HG02610 (cell line): Measurements from ENCODE around the gene KIAA0232.
"Not testable (repeated sequence)": the region's sequence is repeated elsewhere in the genome, so short reads cannot be mapped to it uniquely, and the experiment has no call there.

ENCODE experiments used
- ATAC-seq: cut with Tn5 transposase; IDR thresholded peaks from one replicate; pipeline ENCODE4 v1.9.1; 2021; ENCODE audit warnings: mild to moderate bottlenecking, moderate library complexity; ENCODE audit not compliant: unreplicated experiment

Gene KIAA0232

GRCh38 chr4:6878451-6879059 is 96.0 kb downstream of the KIAA0232 start:
- no peak for ATAC-seq

- no peak for ATAC-seq
Observed at GRCh38 chr4:6880691-6881090, 98.2 kb downstream of the KIAA0232 start.

- no peak for ATAC-seq
Observed at GRCh38 chr4:6881908-6882307, 99.4 kb downstream of the KIAA0232 start.

- no peak for ATAC-seq
Observed at GRCh38 chr4:6884341-6884870, 101.9 kb downstream of the KIAA0232 start.

- no peak for ATAC-seq
Observed at GRCh38 chr4:6885953-6886557, 103.5 kb downstream of the KIAA0232 start.

GRCh38 chr4:6886886-6887285 is 104.4 kb downstream of the KIAA0232 start:
- ATAC-seq, result no peak

- ATAC-seq, result no peak
Observed at GRCh38 chr4:6887591-6888371, 105.3 kb downstream of the KIAA0232 start.

DNA sequence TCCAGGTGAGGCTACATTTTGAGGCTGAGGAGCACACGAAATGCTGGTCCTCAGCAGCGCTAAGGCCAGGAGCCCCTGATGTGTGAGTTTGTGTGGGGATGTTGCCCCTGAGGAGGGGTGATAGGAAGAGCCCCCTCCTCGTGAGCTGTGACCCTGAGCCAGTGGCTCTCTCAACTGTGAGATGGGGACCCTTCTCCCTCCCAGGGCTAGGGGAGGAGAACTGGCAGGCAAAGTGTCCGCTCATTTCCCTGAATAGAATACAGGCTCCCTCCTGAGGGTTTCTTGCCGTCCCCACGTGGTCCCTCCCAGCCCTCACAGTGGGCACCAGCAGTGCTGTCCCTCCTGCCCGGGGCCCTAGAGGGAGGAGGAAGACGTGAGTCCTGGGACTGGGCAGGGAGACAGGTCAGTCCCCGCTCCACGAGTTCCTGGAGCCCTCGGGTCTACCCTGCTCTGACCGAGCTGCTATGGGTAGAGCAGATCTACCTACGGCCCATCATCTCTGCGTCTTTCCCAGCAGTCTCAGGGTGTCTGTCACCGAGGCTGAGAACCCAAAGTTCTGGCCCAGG is 106.1 kb downstream of the KIAA0232 start:
- ATAC-seq, result no peak

- no peak for ATAC-seq
Observed at GRCh38 chr4:6889101-6889735, 106.7 kb downstream of the KIAA0232 start.

GRCh38 chr4:6889736-6890324 is 107.3 kb downstream of the KIAA0232 start:
- no peak for ATAC-seq

GRCh38 chr4:6890358-6890757 is 107.8 kb downstream of the KIAA0232 start:
- no peak for ATAC-seq

- ATAC-seq, result not testable (repeated sequence)
Observed at GRCh38 chr4:6890971-6891370, 108.4 kb downstream of the KIAA0232 start.

DNA sequence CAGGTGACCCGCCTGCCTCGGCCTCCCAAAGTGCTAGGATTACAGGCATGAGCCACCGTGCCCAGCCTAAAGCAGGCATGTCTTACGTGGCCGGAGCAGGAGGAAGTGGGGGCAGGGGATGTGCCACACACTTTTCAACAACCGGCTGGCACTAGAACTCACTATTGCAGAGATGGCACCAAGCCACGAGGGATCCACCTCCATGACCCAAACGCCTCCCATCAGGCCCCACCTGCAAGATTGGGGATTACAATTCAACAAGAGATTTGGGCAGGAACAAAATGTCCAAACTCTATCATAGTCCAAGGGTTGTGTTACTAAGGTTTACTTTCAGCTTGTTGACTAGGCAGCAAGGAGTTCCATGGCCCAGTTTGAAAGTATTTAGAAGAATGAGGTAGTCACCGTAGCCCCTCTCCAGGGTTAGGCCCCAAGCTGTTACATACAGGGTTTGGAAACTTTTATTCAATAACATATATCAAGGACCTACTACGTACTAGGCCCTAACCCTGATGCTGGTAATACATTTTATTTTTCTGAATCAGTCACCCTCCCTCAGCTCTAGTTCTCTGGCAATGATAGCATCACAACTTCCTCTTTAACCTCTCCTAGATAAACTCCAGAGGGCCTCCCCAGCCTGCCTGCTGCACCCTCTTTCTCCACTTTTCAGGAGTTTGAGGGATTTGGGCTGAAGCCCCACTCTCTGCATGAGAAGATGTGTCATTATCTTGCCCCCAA is 109.1 kb downstream of the KIAA0232 start:
- ATAC-seq, result no peak

DNA sequence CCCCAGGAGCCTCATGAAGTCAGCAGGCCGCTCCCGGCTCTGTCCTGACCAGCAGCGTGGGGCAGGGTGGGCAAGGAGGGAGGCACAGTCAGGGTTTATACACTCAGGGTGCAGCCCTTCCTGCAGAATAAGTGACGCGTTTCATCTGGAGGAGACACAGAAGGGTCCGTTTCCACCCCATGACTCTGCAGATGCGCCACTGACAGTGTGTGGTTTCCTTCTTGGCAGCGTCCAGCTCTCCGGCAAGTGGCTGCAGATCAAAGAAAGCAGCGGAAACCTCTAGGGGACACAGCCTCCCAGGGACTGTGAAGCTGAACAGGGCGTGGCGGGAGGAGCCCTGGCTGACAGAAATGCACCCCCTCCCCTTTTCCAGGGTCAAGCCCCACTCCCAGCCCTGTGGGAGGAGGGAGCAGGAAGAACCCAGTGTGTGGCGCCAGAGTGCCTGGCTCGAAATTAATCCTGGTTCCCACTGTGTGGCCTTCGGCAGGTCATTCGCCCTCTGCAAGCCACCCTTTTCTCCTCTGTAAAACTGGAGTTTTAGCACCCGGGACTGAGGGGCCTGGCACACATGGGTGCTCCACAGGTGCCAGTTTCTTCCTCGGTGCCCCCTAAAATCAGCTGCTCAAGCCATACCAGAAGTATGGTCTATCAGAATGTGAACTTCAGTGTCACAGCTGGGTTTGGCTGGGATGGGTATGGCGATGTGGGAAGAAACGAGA is 109.8 kb downstream of the KIAA0232 start:
- ATAC-seq, result no peak

DNA sequence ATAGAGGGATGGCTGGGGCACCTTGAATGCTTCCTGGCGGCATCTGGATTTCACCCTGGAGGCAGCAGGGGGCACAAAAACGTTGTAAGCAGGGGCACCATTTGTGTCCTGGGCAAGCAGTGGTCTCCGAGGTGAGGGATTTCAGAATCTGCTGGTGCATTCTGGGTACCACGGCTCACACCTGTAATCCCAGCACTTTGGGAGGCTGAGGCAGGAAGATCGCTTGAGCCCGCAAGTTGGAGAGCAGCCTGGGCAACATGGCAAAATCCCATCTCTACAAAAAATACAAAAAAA is 110.3 kb downstream of the KIAA0232 start:
- ATAC-seq, result no peak

GRCh38 chr4:6893449-6894085 is 111.0 kb downstream of the KIAA0232 start:
- no peak for ATAC-seq

DNA sequence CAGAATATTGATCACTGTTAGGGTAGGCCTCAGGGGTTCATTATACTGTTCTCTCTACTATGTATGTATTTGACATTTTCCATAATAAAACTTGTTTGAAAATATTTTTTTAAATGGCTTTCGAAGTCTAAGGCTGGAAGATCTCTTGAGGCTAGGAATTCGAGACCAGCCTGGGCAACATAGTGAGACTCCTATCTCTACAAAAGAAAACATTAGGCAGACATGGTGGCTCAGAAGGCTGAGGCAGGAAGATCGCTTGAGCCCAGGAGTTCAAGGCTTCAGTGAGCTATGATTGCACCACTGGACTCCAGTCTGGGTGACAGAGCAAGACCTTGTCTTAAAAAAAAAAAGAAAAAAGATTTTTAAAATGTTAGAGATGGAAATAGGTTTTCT is 111.6 kb downstream of the KIAA0232 start:
- no peak for ATAC-seq

DNA sequence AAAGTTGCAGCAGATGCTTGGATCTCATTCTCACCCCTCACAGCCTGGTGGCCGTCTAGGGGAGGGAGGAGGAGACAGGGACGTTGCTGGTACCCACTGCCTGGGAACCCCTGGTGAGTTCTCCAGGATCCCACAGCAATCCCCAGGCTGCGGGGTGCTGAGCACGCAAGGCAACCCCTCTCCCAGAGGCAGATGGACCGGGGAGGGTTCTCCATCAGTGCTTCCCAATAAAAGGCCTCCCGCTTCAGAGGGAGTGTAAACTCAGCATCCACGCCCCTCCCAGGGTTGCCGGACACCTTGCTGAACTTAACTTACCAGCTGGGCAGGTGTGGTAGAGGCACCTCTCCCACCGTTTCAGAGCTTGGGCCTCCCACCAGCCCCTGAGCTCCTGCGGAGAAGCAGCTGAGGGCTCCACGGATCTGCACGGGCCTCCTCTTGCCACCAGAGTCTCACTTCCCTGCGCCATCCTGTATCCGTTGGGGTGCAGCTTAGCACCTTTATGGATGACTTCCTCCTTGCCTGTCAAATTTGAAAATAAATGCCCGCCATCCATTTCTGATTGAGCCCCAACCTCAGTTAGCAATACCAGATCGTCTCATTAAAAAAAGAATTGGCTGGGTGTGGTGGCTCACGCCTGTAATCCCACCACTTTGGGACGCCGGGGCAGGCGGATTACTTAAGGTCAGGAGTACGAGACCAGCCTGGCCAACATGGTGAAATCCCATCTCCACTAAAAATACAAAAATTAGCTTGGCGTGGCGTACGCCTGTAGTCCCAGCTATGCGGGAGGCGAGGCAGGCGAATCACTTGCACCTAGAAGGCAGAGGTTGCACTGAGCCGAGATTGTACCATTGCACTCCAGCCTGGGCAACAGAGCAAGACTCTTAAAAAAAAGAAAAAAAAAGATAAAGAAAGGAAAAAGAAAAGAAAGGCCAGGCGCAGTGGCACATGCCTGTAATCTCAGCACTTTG is 112.3 kb downstream of the KIAA0232 start:
- ATAC-seq, result no peak
